ENCODE results near the gene DCHS2.
A peak's percentile ranks its signal among the peaks of the same experiment; 100 is the strongest.

DCHS2 gene

GRCh38 chr4:154366956-154367355 lies 124.6 kb downstream of the DCHS2 start:
- no peak for DNase-seq

GRCh38 chr4:154364066-154364845 lies 127.3 kb downstream of the DCHS2 start:
- no peak for DNase-seq

DNA sequence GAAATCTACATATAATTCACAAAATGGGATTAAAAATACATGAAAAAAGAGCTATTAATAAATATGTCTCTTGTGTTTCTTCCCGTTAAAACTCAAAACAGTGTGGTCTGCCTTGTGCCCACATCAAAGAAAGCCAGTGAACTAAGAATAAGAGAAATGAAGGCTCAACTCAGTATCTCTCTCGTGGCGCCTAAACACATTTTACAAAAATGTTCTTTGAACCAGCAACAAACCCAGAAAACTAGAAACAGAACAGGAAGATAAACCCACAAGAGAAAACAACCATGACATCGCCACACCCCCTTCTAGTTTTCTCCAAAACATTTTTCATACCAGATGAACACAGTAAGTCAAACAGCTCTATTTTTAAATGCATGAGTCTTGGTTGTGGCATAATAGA lies 130.1 kb downstream of the DCHS2 start:
- no peak for DNase-seq

DNA sequence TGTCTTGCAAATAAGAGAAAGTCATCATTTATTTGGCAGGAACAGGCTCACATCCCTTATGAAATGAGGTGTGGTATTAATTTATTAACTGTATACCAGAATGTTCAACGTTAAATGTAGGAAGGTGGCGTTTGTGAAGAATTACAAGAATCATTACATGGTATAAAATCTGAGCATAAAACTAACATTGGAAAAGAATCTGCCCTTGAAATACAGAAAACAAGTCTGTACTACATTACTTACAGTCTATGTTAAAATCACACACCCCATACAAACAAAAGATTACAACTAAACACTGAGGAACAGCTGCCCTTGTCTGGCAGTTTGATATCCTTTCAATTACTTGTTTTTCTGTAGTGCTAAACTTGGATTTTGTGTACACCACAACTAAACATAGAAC lies 131.1 kb downstream of the DCHS2 start:
- no peak for DNase-seq

DNA sequence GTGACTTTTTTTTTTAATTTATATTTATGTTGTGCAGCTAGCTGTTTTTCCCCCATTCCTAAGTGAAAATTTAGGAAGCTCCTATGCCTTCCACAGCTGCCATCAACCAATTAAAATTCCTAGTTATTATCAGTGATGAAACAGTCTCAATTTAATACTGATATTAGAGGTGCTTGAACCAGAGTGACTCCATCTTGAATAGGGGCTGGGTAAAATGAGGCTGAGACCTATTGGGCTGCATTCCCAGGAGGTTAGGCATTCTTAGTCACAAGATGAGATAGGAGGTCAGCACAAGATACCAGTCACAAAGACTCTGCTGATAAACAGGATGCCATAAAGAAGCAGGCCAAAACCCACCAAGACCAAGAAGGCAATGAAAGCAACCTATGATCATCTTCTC lies 136.7 kb downstream of the DCHS2 start:
- DNase-seq: no peak

DNA sequence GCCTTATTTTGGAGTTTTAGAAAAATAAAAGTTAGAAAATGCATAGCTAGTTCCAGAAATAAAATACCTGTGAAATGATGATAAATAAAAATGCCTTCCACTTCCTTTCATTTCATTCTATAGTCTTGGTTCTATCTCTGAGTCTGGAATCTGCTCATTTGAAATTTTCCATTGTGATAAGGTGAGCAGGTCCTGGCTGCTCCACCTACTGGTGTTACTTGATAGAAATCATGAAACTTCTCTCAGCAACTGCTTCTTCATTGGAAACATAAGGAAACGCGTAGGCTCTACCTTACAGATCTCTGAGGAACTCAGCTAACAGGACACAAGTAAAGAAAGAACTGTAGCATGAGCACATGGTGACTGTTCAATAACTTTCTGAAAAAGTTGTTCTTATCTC lies 141.8 kb downstream of the DCHS2 start:
- DNase-seq: no peak

DNA sequence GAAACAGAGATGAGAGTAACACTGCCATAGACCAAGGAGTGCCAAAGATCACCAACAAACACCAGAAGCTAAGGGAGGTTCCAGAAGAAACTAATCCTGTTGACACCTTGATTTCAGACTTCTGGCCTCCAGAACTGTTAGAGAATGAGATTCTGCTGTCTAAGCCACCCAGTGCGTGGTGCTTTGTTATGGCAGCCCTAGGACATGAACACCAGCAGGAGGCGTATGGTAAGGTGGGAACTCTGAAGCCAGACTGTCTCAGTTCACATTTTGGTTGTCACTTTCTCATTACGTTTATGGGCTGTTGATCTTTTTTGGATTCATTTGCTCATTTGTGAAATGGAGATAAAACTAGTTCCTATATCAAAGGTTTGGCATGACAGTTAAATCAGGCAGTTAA lies 142.9 kb downstream of the DCHS2 start:
- DNase-seq: no peak

DNA sequence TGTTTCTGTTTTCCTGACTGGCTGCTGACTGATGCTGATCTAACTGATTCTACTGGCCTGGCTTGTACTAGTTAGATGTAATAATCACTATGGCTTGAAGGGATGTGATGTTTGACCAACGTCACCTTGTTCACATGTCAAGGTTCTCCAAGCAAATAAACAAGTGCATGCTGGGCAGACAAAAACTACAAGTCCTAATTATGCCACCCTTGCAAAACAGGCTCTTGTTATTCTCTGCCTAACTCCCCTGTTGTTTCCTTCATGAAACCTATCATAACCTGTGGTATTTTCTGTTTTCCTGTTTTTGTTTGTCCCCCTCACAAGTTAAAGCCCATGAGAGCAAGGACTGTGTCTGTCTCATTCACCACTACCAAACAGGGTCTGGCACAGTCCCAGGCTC lies 146.2 kb downstream of the DCHS2 start:
- DNase-seq: no peak

DNA sequence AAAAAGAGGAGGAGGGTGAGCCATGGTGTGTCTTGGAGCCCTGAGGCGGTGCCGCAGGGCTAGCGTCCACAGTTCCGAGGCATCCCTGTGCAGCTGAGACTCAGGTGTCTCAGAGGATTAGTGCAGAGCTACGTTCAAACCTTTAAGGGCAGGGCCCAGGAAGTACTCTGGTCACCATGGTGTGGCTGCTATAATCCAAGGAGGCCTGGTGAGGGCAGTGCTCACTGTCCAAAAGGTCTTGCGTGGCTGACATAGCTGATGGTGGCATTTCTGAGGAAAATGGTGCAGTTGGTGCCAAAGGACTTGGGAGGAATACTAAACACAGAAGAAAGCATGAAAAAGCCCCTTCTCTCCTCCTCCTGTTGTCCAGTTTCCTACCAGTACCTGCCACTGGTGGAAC lies 146.9 kb downstream of the DCHS2 start:
- no peak for DNase-seq

- no peak for DNase-seq
These were observed 147.9 kb downstream of the DCHS2 start for GRCh38 chr4:154343651-154344050.

DNA sequence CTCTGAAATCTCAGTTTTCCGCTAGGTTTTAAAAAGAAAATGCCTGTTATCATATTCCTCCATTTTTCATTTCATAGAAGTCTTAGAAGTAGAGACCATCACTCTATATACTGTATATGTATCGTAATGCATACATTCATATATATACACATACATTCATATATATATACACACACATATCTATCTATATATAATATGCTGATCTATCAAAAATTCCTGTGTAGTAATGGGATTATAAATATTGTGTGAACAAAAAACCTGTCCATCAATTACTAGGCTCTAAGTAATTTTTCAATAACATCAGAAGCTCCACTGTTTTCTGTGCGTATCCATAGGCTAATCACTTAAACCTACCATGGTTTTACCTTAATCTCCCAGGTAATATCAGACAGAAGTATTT lies 150.2 kb downstream of the DCHS2 start:
- DNase-seq: no peak

GRCh38 chr4:154335588-154335987 lies 156.0 kb downstream of the DCHS2 start:
- no peak for DNase-seq

DNA sequence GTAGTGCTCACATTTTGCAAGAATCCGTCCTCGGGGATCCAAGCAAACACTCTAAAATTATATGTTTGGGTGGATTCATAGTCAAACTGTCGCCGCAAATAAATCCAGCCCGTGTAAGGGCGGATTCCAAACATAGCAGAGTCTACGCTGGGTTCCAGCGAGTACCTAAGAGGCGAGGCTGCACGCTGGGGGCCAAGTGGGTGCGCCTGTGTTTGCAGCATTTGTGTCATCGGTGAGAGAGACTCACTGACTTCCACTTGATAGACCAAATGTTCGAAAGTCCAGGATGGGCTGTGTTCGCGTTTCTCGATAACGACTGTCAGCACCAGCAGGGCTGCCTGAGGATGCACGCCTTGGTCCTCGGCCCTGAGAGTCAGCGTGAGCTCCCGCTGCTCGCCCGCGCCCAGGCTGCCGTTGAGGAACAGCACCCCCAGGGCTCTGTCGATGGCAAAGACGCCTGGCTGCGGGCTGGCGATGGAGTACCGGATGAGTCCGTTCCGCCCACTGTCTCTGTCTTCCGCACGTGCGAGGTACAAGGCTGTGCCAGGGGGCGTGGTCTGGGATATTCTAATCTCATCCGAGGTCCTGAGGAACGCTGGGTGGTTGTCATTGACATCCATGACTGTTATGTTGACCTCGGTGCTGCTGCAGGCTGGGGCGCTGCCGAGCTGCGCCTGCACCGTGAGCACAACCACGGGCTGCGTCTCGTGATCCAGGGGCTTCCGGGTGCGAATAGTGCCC lies 158.7 kb downstream of the DCHS2 start:
- peak; percentile 19 for DNase-seq

- peak; percentile 9 for DNase-seq
These were observed 161.7 kb downstream of the DCHS2 start for GRCh38 chr4:154329939-154330338.

DNA sequence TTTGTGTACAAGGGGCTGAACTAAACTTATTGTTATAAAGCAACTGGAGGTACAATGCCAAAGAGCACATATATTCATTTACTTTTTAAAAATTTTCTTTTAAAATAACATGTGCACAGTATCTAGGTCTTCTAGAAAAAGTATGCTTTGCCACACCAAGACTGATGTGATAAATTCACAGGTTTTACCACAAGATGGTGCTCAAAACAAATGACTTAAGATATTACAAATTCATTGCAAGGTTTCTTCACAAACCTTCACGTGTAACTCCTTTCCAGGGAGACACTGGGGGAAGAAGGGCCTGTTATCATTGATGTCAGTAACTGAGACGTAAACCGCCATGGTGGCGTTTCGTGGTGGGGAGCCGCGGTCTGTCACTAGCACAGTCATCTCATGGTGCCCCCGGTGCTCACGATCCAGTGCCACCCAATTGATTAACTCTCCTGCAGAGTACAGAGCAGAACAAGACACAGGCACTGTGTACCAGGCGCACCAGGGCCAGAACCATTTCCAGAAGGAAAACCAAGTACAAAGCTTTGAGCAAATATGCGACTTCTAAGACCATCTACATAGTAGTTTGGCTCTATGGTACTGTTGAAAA lies 162.2 kb downstream of the DCHS2 start:
- DNase-seq: no peak

- DNase-seq: no peak
These were observed 163.6 kb downstream of the DCHS2 start for GRCh38 chr4:154328030-154328429.

DNA sequence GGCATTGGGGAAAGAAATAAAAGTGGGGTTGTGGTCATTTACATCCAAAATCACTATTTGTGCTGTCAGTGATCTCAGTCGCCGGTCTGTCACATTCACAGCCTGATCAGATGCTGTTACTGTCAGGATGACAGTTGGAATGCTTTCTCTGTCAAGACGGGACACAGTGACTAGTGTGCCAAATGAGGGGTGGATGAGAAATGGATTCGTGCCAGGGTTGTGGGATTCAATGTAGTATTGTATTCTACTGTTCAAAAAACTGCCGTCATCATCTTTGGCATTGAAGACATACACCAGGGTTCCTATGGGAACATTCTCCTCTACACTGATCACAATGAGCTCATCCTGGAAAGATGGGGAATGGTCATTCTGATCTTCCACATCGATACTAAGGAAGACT lies 171.1 kb downstream of the DCHS2 start:
- no peak for DNase-seq

- no peak for DNase-seq
These were observed 171.9 kb downstream of the DCHS2 start for GRCh38 chr4:154319736-154320135.

DNA sequence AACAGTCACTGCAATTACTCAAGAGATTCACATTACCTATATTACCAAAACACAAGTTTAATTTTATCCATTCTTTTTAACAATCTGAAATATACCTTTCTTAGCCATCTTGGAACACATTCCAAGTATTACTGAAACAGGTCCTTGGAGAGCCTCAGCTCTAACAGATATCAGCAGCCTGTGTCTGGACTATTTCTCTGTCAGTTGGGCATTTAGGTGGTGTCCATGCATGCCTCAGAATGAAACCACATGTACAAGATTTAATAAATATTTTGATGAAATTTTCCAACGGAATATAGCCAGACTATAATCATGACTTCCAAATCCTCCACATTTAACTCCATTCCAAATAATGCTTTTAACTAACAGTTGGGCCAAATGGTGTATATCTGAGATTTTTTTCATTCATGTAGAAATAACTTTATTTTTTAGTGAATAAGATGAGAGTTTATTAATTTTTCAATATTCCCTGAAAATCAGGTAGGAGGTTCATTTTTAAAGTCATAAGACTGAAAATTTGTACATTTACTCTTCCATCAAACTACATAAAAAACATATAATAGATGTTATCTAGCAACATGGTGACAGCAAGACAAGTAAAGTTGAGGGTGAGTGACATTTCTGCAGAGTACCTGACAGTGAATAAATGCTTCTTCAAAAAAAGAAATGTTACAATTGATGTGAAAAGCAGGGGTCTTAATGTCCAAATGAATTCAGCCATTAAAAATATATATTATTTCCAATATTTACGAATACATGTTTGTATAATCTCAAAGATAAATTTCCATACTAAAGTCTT lies 174.2 kb downstream of the DCHS2 start:
- DNase-seq: no peak

DNA sequence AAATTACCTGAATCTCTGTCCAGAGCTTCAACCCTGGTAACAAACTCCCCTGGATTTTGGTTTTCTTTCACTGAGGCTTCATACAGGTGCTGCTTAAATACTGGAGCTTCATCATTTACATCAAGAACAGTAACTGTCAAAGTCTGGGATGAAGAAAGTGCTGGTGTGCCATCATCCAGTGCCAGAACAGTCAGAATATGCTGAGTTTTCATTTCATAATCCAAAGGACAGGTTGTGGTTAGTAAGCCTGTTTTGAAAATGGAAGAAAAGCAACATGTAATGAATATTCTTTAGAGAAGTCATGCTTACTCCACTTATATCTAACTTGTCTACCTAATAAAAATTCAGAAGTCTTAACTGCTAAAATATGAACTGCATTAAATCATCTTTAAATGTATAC lies 175.9 kb downstream of the DCHS2 start:
- no peak for DNase-seq

DNA sequence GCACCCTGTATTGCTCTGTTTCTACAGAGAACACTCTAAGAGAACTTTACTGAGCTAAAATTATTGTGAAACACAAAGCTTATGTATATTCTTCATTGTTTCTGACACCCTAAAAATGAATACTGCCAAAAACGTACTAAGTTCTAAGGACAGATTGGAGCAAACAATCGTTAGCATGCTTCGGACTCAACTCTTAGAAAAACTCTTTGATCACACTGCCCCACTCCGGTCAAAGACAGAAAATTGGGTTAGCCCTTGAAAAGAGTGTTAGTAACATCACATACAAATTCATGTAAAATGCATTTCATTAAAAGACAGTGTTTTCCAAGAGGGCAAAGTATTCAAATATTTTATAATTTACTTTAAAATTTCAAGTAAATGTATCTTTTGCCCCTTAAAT lies 177.4 kb downstream of the DCHS2 start:
- DNase-seq: no peak

DNA sequence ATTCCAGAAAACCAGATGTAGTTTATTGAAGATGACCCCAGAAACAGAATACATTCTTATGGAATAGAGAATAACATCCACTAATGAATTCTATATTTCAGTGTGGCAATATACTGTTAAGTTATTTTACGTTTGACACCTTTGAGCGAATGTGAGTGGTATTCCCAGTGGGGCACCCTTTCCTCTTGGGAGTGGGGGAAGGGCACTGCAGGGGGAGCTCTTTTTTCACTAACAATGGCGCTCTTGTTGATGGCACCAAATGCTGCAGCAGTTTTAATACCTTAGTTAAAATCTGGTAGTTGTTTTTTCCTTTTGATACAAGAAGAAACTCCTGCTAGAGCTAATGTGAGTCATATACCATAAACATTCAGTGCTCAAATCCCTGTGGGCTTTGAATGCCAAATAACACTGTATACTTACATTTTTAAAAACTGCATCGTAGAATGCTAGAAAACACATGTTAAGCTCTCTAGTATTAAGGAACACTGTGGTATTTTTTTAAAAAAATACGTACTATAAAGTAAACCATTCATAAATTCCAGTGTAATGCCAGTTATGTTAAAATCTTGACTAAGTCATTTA lies 178.5 kb downstream of the DCHS2 start:
- DNase-seq: no peak

DNA sequence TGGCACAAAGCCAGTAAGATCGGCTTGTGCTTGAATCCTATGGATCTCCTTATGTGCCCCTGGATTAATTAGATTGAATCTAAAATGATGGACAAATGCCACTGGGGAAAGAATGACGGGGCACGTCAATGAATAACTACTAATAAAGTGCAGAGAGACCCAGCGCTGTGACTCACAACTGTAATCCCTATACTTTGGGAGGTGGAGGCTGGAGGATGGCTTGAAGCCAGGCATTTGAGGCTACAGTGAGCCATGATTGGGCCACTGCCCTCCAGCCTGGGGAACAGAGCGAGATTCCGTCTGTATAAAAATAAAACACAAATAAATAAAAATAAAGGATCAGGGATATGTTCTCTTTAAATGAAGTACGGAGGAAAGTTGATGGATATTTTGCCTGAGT lies 179.4 kb downstream of the DCHS2 start:
- DNase-seq: no peak
